Stimulated activated naive B cell treated with anti-CD40 and anti-IgM and Interleukin-4, amounts not matched to agents 10 μg/mL and 1 μg/mL and 100 μg/mL, for 72 hours (primary cell): ENCODE data around the gene ZXDB.
A peak's percentile ranks its signal among the peaks of the same experiment; 100 is the strongest.
"Not testable (repeated sequence)": the region's sequence is repeated elsewhere in the genome, so short reads cannot be mapped to it uniquely, and the experiment has no call there.

Experiments used
- ATAC-seq, 2 donors: fragments of 150-1000 bp; cut with Tn5 transposase; replicated peaks; 2 replicates each; pipeline ENCODE4 v1.10.0; 2021; ENCODE audit warnings: moderate library complexity in 1 of 2
- DNase-seq: peaks from one replicate; pipeline ENCODE4 v3.0.0; 2021
- H3K27ac Mint-ChIP-seq: one replicate; pipeline ENCODE4 v1.8.0; 2022; ENCODE audit warnings: mild to moderate bottlenecking, mixed read lengths
- H3K27me3 Mint-ChIP-seq, 2 donors: one replicate each; pipeline ENCODE4 v1.8.0; 2022; ENCODE audit warnings: mixed read lengths in 2 of 2
- H3K36me3 Mint-ChIP-seq, 2 donors: one replicate each; pipeline ENCODE4 v1.8.0; 2022; ENCODE audit warnings: mixed read lengths in 2 of 2, mild to moderate bottlenecking in 1 of 2
- H3K4me1 Mint-ChIP-seq, 2 donors: one replicate each; pipeline ENCODE4 v1.8.0; 2022; ENCODE audit warnings: mixed read lengths in 2 of 2, mild to moderate bottlenecking in 1 of 2
- H3K4me3 Mint-ChIP-seq, 2 donors: one replicate each; pipeline ENCODE4 v1.8.0; 2022; ENCODE audit warnings: mild to moderate bottlenecking in 2 of 2, mixed read lengths in 2 of 2, moderate library complexity in 1 of 2
- H3K9me3 Mint-ChIP-seq, 2 donors: one replicate each; pipeline ENCODE4 v1.8.0; 2022; ENCODE audit warnings: mixed read lengths in 2 of 2, mild to moderate bottlenecking in 1 of 2

ZXDB gene

DNA sequence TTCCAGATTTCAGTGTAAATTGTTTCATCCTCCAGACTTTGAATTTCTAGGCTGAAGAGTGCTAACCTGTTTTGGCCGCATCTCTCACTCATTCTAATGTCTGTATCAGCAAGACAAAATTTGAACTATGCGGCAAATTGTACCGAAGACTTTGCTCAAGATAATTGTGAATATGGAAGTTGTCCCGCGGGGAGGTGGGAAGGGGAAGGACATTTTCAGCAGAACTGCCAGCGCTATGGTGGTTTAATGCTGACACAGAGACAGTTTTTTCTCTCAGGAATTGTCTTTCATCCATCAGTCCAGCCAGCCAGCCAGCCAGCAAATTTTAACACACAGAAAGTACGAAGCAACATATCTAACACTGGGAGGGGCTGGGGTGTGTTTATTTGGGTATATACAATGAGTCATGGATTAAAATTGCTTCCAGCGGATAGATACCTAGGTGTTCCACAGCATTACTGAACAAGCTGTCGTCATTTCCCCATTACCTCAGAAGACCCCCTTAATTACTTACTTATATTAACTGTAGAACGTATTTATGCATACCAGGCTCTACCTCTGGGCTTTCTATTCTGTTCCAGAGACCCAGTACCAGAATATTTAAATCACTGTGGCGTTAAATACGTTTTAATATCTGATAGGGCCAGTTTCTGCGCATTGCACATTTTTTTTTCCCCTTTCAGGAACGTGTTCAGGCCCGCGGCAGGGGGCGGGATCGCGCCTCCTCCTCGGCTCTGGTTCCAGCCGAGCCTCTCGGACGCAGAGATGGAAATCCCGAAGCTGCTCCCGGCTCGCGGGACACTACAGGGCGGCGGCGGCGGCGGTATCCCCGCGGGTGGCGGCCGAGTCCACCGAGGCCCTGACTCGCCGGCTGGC lies at the start of gene ZXDB:
Gene ZXDB (plus strand): TSS at position 728 of the 876 bp plus-strand sequence. CDS start 38 bp downstream, at position 766.
- DNase-seq, H3K9me3 Mint-ChIP-seq, H3K27me3 Mint-ChIP-seq: not testable (repeated sequence)
- Mint-ChIP-seq H3K36me3 (peaks cover 6 to 12% of the 10 kb centered on the region in 2 donors), H3K4me3 (peak within 1 kb of the TSS; percentile 82 to 83), H3K4me1 (peaks cover 14 to 26% of the 10 kb centered on the region in 2 donors), H3K27ac (peak within 1 kb of the TSS; percentile 88)
- peak; percentile 62 to 69 for ATAC-seq

DNA sequence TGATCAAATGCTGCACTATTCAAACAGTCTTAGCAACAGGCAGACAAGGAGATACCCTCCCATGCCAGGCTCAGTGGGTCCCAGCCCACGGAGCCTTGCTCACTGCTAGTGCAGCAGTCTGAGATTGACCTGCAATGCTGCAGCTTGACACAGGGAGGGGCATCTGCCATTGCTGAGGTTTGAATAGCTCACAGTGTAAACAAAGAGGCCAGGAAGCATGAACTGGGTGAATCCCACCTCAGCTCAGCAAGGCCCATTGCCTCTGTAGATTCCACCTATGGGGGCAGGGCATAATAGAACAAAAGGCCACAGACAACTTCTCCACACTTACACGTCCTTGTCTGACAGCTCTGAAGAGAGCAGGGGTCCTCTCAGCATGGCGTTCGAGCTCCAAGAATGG lies 26.6 kb upstream of the ZXDB start:
- Mint-ChIP-seq H3K9me3 (peaks cover 1 to 2% of the 10 kb centered on the region in 2 donors), H3K36me3 (no peaks in the 10 kb centered on the region), H3K27ac (no peak overlapping the region), H3K4me3 (no peak overlapping the region), H3K4me1 (no peaks in the 10 kb centered on the region), H3K27me3 (peaks cover 2 to 9% of the 10 kb centered on the region in 2 donors)
- ATAC-seq (no peak), DNase-seq (no peak)

DNA sequence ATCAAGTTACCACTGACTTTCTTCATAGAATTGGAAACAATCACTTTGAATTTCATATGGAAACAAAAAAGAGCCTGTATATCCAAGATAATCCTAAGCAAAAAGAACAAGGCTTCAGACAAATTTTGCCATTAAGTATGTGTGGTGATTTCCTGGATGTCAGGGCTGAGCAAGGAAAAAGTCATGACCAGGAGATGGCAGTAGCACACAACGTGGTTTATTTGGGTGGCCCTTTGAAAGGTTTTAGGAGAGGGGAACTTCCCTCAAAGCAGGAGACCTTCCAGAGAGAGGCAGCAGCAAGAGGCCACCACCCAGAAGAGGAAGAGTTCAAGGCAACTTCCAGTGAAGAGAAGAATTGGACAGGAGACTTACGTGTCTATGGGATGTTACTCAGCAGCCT lies 18.1 kb upstream of the ZXDB start:
- peak; percentile 59 to 64 for ATAC-seq

DNA sequence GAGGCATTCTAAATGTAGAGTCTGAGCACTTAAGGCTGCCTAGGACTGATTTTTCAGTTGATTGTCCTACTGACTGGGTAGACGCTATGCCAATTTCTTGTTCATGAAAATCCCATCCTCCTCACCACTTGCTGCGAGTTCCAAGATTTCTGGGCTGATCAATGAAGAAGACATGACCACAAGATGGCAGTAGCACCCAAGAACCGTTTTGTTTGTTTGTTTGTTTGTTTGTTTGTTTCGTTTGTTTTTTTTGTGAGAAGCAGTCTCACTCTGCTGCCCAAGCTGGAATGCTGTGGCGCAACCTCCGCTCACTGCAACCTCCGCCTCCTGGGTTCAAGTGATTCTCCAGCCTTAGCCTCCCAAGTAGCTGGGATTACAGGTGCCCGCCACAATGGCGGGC lies 8.9 kb upstream of the ZXDB start:
- H3K9me3 Mint-ChIP-seq, H3K36me3 Mint-ChIP-seq, ATAC-seq, H3K27ac Mint-ChIP-seq, DNase-seq, H3K4me3 Mint-ChIP-seq, H3K27me3 Mint-ChIP-seq, H3K4me1 Mint-ChIP-seq: not testable (repeated sequence)

More for the DNA sequence above, 18.1 kb upstream of the ZXDB start:
- Mint-ChIP-seq H3K36me3 (no peaks in the 10 kb centered on the region), H3K27me3 (peaks cover 9 to 15% of the 10 kb centered on the region in 2 donors), H3K4me3 (no peak overlapping the region), H3K27ac (no peak overlapping the region), H3K4me1 (peaks cover 1 to 4% of the 10 kb centered on the region in 2 donors), H3K9me3 (no peaks in the 10 kb centered on the region)
- DNase-seq = no peak

DNA sequence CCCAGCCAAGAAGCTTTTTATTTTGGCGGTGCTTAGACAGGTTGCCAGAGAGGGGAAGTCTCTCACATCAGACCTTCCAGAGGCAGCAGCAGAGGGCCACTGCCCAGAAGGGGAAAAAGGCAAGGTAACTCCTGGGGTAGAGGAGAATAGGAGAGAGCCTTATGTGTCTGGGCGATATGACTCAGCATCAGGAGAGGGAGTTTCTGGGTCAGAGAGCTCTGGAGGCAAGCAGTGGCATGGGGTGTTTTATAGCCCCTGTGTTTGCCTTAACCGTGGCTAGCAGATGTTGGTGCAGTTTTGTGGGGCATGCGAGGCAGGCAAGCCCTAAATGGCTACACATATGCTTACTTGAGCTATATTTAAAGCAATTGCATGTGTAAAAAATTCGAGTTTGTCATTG lies 8.3 kb upstream of the ZXDB start:
- DNase-seq = no peak
- no peak for ATAC-seq
- no peaks in the 10 kb centered on the region for H3K36me3 Mint-ChIP-seq

DNA sequence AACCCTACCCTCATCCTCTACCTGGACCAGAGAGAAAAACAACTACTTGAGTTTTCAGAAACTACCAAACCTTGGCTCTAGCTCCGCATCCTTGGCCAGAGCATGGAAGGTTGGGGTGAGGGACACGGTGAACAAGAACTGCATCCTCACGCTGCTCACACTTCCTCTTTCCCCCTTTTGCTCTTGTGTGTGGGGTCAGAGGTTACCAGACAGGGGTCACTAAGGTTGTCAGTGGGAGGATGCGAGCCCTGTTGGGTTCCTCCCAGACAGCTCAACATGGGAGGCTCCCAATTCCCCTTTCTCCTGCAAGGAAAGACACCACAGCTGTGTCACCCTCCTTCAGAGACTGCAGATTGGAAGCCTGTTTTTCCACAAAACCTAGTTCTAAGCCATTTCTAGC lies 5.5 kb upstream of the ZXDB start:
- no peak overlapping the region for H3K27ac Mint-ChIP-seq
- no peak for DNase-seq
- peaks cover 4 to 7% of the 10 kb centered on the region in 2 donors for H3K4me1 Mint-ChIP-seq
- H3K9me3 Mint-ChIP-seq = no peaks in the 10 kb centered on the region
- H3K4me3 Mint-ChIP-seq = no peak overlapping the region
- no peak for ATAC-seq
- H3K27me3 Mint-ChIP-seq = peaks cover 0 to 6% of the 10 kb centered on the region in 2 donors
- H3K36me3 Mint-ChIP-seq = no peaks in the 10 kb centered on the region

More for the DNA sequence above, 8.3 kb upstream of the ZXDB start:
- H3K9me3 Mint-ChIP-seq = no peaks in the 10 kb centered on the region
- H3K4me3 Mint-ChIP-seq = no peak overlapping the region
- H3K4me1 Mint-ChIP-seq = peaks cover 4 to 7% of the 10 kb centered on the region in 2 donors
- no peak overlapping the region for H3K27ac Mint-ChIP-seq
- peaks cover 0 to 6% of the 10 kb centered on the region in 2 donors for H3K27me3 Mint-ChIP-seq

DNA sequence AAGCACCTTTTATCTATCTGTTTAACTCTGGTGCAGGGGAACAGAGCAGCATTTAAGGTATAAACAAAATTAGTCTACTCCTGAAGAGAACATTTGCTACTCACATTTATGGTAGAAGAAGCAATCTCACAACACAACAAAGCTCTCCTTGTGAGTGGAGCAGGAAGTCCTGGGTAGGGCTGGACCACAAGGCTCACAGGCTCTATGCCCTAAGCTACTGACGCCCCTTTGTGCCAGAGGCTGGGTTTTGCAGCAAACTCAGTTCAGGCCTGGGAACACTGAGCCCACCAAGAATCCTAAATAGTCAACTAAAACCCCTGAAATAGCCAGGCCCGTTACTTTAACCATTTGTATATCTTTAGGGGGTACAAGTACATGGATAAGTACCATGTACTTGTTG lies 4.7 kb upstream of the ZXDB start:
- Mint-ChIP-seq H3K4me1 (peaks cover 4 to 7% of the 10 kb centered on the region in 2 donors), H3K27ac (no peak overlapping the region), H3K4me3 (no peak overlapping the region)

DNA sequence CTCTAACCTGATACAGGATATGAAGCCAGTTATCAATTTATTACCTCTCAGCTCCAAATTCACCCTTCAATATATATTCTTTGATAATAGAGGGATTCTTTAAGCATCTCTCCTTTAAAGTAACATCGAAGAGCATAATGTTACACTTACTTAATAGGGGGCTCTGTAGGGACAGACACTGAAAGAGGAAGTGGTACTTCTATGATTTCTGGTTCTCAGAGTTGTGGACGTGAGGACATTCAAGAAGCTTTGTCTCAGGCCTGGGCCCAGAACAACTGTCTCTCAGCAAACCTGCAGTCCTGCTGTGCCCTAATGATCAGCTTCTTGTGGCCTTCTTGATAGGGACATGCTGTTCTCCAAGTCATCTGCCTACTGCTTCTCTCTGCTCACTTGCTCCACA lies 4.2 kb upstream of the ZXDB start:
- Mint-ChIP-seq H3K4me1 (peaks cover 4 to 7% of the 10 kb centered on the region in 2 donors), H3K9me3 (no peaks in the 10 kb centered on the region), H3K27me3 (no peaks in the 10 kb centered on the region), H3K36me3 (no peaks in the 10 kb centered on the region), H3K27ac (no peak overlapping the region), H3K4me3 (no peak overlapping the region)
- DNase-seq (no peak), ATAC-seq (peak; percentile 20 to 21)

More for the DNA sequence above, 4.7 kb upstream of the ZXDB start:
- no peak for DNase-seq
- Mint-ChIP-seq H3K36me3 (no peaks in the 10 kb centered on the region), H3K27me3 (peaks cover 0 to under 1% of the 10 kb centered on the region in 2 donors), H3K9me3 (no peaks in the 10 kb centered on the region)
- ATAC-seq = no peak

DNA sequence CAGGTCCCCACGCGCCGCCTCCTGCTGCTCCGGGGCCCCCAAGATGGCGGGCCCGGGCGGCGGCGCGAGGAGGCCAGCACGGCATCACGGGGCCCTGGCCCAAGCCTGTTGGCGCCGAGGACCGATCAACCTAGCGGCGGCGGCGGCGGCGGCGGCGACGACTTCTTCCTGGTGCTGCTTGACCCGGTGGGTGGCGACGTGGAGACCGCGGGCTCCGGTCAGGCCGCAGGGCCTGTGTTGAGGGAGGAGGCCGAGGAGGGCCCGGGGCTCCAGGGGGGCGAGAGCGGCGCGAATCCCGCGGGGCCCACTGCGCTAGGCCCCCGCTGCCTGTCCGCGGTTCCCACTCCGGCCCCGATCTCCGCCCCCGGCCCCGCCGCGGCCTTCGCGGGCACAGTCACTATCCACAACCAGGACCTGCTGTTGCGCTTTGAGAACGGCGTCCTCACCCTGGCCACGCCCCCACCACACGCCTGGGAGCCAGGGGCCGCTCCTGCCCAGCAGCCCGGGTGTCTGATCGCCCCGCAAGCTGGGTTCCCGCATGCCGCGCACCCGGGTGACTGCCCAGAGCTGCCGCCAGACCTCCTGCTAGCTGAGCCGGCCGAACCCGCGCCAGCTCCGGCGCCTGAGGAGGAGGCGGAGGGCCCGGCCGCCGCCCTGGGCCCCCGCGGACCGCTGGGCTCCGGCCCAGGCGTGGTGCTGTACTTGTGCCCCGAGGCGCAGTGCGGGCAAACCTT lies 516 bp downstream of the ZXDB start:
- peaks cover 7 to 12% of the 10 kb centered on the region in 2 donors for H3K36me3 Mint-ChIP-seq
- peak overlapping the region; percentile 68 to 78 for H3K4me3 Mint-ChIP-seq
- ATAC-seq (peak; percentile 81 to 87), DNase-seq (peak; percentile 43)
- peaks cover 16 to 31% of the 10 kb centered on the region in 2 donors for H3K4me1 Mint-ChIP-seq
- peak overlapping the region; percentile 69 for H3K27ac Mint-ChIP-seq
- not testable (repeated sequence) for H3K9me3 Mint-ChIP-seq, H3K27me3 Mint-ChIP-seq

DNA sequence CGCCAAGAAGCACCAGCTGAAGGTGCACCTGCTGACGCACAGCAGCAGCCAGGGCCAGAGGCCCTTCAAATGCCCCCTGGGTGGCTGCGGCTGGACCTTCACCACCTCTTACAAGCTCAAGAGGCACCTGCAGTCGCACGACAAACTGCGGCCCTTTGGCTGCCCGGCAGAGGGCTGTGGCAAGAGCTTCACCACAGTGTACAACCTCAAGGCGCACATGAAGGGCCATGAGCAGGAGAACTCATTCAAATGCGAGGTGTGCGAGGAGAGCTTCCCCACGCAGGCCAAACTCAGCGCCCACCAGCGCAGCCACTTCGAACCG lies 1.0 kb downstream of the ZXDB start:
- Mint-ChIP-seq H3K36me3 (peaks cover 7 to 12% of the 10 kb centered on the region in 2 donors), H3K4me3 (peak overlapping the region; percentile 56 to 78), H3K4me1 (peaks cover 14 to 28% of the 10 kb centered on the region in 2 donors), H3K27ac (peak overlapping the region; percentile 25)
- ATAC-seq = peak; percentile 64 to 65
- not testable (repeated sequence) for H3K9me3 Mint-ChIP-seq, H3K27me3 Mint-ChIP-seq
- DNase-seq = peak; percentile 24

DNA sequence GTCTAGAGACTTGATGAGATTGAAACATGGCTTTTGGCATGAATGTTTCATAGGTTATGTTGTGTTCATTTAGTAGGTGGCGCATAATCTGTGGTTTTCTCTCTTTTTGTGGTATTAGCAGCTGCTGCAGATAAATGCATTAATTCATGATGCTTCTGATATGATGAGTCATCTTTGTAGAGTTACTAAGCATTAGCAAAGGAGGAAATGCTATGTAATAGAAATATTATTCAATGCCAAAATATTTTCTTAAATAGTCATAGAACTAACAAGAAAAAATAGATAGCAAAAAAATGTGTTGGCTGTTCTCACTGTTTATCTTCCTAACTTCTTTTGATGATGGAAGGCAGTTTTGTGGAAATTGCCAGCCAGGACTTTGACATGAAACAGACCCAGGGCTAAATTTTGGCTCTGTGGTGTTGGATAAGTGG lies 3.6 kb downstream of the ZXDB start:
- ATAC-seq (no peak), DNase-seq (no peak)
- Mint-ChIP-seq H3K4me1 (peaks cover 12 to 24% of the 10 kb centered on the region in 2 donors), H3K36me3 (peaks cover 10 to 12% of the 10 kb centered on the region in 2 donors), H3K9me3 (no peaks in the 10 kb centered on the region), H3K27ac (no peak overlapping the region), H3K27me3 (no peaks in the 10 kb centered on the region), H3K4me3 (peak overlapping the region; percentile 70)

DNA sequence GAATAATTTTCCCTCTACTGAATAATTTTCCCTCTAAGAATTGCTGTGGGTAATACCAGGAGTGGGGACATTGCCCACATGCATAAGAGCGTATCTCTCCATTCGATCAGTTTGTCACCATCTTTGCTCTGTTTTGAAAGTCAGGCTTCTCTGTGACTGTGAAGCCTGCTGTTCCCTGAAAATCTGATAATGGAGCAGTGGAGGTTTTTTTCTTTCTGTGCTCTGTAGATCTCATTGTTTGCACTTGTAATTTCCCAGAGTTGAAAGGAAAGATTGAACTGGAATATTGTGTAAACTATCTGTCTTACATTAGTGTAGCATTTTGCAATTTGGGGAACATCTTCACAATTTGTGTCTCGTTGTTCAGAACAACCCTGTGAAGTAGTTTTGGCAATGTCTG lies 4.3 kb downstream of the ZXDB start:
- peak overlapping the region; percentile 23 to 66 for H3K4me3 Mint-ChIP-seq
- ATAC-seq (no peak), DNase-seq (no peak)
- no peak overlapping the region for H3K27ac Mint-ChIP-seq
- H3K36me3 Mint-ChIP-seq = peaks cover 10 to 12% of the 10 kb centered on the region in 2 donors
- no peaks in the 10 kb centered on the region for H3K9me3 Mint-ChIP-seq
- peaks cover 12 to 24% of the 10 kb centered on the region in 2 donors for H3K4me1 Mint-ChIP-seq
- no peaks in the 10 kb centered on the region for H3K27me3 Mint-ChIP-seq

DNA sequence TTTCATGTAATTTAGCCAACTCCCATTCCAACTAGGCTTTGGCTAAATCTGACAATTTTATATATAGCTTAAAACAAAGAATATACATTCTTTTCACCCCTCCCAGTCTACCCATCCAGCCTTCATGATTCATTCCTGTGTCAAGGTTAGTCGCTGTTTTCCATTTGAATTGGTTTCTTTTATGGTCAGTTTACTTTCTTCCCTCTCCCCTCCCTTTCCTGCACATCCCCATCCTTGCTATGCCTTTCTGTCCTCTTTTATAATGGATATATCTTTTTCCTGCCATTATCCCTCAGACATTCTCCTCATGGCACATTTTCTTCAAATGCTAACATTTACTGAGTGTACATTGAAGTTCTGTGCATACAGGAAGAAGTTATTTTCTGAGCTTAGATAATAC lies 4.7 kb downstream of the ZXDB start:
- ATAC-seq (no peak), DNase-seq (no peak)
- Mint-ChIP-seq H3K27ac (no peak overlapping the region), H3K36me3 (peaks cover 10 to 12% of the 10 kb centered on the region in 2 donors), H3K27me3 (no peaks in the 10 kb centered on the region), H3K4me1 (peaks cover 12 to 24% of the 10 kb centered on the region in 2 donors), H3K9me3 (no peaks in the 10 kb centered on the region), H3K4me3 (no peak overlapping the region)

DNA sequence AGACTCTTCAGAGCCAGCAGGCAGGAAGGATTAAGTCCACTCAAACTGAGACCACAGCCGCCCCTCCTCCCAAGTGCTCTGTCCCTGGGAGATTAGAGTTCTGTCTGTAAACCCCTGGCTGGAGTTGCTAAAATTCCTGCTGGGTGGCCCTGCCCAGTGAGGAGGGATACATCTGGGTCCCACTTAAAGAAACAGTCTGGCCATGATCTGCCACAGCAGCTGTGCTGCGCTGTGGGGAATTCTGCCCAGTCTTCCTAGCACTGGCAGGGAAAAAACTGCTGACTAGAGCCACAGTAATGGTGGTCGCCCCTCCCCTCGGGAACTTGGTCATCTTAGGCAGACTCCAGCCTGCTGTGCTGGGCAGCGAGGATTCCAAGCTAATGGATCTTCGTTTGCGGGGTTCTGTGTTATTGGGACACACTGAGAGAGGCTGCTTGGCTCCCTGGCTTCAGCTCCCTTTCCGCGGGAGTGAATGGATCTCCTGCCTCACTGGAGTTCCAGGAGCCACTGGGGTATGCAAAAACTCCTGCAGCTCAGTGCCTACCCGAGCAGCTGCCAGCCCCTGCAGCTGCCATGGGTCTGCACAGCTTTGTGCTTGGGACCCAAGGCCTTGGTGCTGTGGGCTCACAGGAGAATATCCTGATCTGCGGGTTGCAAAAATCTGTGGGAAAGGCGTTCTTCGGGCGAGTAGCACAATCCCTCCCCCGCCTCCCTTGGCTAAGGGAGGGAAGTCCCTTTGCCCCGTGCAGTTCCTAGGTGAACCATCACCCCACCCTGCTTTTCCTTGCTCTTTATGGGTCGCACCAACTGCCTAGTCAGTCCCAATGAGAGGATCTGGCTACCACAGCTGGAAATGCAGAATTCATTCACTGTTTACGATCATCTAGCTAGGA lies 15.7 kb downstream of the ZXDB start:
- ATAC-seq = no peak
- Mint-ChIP-seq H3K4me1 (no peaks in the 10 kb centered on the region), H3K27me3 (no peaks in the 10 kb centered on the region), H3K4me3 (no peak overlapping the region), H3K36me3 (peaks cover 10 to 14% of the 10 kb centered on the region in 2 donors), H3K27ac (no peak overlapping the region), H3K9me3 (peaks cover 0 to 6% of the 10 kb centered on the region in 2 donors)
- DNase-seq = no peak
